ENCODE data around the gene WNT5B. TPM values are rescaled to one million over a fixed set of nuclear protein-coding genes. Genes with fewer than 3 reads are reported as not detected.
A peak's percentile ranks its signal among the peaks of the same experiment; 100 is the strongest.

WNT5B gene
- total and polyA plus RNA-seq, 2 donors (not counting 1 experiment from before 2014, with no cell fraction given): 0.33 to 0.57 TPM

- Mint-ChIP-seq H3K27ac (no peak overlapping the region), H3K4me1 (peaks cover 29% of the 10 kb centered on the region), H3K9me3 (ENCODE audit: insufficient read depth) (no peaks in the 10 kb centered on the region), H3K27me3 (peaks cover 39% of the 10 kb centered on the region), H3K4me3 (peak overlapping the region; percentile 82)
- Histone ChIP-seq H3K9ac (ENCODE audit: low read length) (peak overlapping the region; percentile 59), H3K27me3 (replicated peaks in 1 of 4; ENCODE audit: control extremely low read depth in 1 of 4, control insufficient read depth in 3 of 4, insufficient read depth in 4 of 4, low read length in 3 of 4) (peaks cover 0 to 64% (median 36%) of the 10 kb centered on the region in 4 experiments), H3K9me3 (ENCODE audit: control extremely low read depth in 1 of 3, control insufficient read depth in 2 of 3, insufficient read depth in 1 of 3, low read length in 2 of 3) (peaks cover 0 to 7% (median 0%) of the 10 kb centered on the region in 3 donors), H4K20me1 (ENCODE audit: control insufficient read depth, insufficient read depth, low read length, poor library complexity, severe bottlenecking) (no peaks in the 10 kb centered on the region), H3K4me3 (ENCODE audit: control extremely low read depth in 1 of 5, extremely low read depth in 1 of 5, insufficient read depth in 1 of 5, low read depth in 2 of 5, low read length in 4 of 5) (peak overlapping the region; percentile 37 to 70 (median 48)), H3K27ac (ENCODE audit: low read length in 2 of 2) (no peak overlapping the region), H3K79me2 (ENCODE audit: control insufficient read depth, insufficient read depth, low read length) (no peaks in the 10 kb centered on the region), H3K36me3 (replicated peaks in 1 of 2; ENCODE audit: control extremely low read depth in 1 of 2, control insufficient read depth in 1 of 2, extremely low read depth in 1 of 2, insufficient read depth in 2 of 2, low read length in 1 of 2) (no peaks in the 10 kb centered on the region), H3K4me1 (ENCODE audit: control insufficient read depth in 2 of 2, insufficient read depth in 2 of 2, low read length in 2 of 2) (peaks cover 26 to 27% of the 10 kb centered on the region in 2 donors), H3K4me2 (replicated peaks; ENCODE audit: low read depth, low read length, poor library complexity, severe bottlenecking) (peak overlapping the region; percentile 99), H2AFZ (ENCODE audit: insufficient read depth, low read depth, low read length, poor library complexity, severe bottlenecking) (peak overlapping the region; percentile 74)
- POLR2A ChIA-PET: no interaction called here
- ATAC-seq (ENCODE audit: low read depth) (peak; percentile 57), DNase-seq (peak; percentile 62)
- TF ChIP-seq EZH2 (IDR thresholded peaks at IDR 0.05; ENCODE audit: borderline replicate concordance, insufficient read depth, low read depth, low read length, poor library complexity, severe bottlenecking) (no peak), CTCF (IDR thresholded peaks at IDR 0.05) (peak; percentile 28)
- intact Hi-C loops (cut with micrococcal nuclease): loop anchor here (1.0 kb wide), 1 partner anchor 512 kb away; no protein-coding TSS in a partner anchor
- WGBS (ENCODE audit: insufficient coverage): 2% methylated on average over 57 of the region's 58 CpGs
- CTCF ChIA-PET: interaction anchor here (0.8 to 8.1 kb wide), 10 partner anchors 14 to 512 kb away, joined by 3 to 105 read pairs (median 6); no protein-coding TSS in a partner anchor
These were observed 1.2 kb downstream of the WNT5B start for GRCh38 chr12:1630133-1630826.
